GM18508 (cell line): ENCODE results near the gene PTPN4.
A peak's percentile ranks its signal among the peaks of the same experiment; 100 is the strongest.

Experiments used
- ATAC-seq: cut with Tn5 transposase; IDR thresholded peaks from one replicate; pipeline ENCODE4 v1.9.1; 2021; ENCODE audit warnings: moderate number of reproducible peaks; ENCODE audit not compliant: insufficient read depth, unreplicated experiment

The PTPN4 gene

DNA sequence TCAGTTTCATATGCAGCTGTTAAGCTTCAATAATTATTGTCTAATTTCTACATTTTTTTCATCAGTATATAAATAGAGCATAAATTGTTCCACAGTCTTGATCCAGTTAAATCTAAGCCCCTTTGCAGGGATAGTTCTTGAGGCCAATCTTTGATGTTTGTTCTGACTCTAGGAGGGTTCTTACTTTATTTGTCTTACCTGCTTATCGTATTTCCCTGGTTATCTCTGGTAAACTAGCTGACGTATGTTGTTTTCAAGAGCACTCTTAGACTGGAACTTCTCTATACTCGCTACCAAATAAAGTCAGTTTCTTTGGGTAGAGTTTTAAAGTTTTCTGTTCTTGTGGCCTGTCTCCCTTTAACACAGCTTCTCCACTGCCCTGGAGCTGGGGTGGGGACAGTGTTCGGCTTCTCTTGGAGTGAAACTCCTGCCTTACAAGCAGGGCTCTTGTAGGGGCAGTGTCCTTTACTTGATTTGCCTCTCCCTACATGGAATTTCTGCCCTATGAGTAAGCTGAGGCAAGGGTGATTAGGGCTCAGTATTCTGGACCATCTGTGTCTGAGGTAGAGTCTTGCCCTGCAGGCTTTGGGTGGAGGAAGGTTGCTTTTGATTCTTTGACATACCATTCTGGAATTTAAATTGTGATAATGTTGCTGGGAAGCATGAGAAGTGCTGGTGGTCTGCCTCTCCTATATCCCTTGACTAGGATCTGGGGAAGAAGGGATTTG is 90.3 kb downstream of the PTPN4 start:
- no peak for ATAC-seq

DNA sequence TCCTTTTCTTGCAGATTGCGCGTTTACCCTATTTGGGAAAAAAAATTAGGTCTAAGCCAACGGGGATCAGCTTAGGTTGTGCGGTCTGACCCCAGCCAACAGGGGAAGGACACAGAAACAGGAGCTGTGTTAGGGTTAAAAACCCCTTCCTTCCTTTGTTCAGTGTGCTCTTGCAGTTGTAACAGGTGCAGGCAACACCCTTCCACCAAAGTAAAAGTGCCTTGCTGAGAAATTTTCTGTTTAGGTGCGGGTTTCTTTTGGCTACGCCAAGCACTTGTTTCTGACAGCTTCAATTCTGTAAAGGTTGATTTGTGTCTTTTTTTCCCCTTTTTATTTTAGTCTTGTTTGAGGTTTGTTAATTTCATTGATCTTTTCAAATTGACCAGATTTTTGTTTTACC is 92.5 kb downstream of the PTPN4 start:
- no peak for ATAC-seq

DNA sequence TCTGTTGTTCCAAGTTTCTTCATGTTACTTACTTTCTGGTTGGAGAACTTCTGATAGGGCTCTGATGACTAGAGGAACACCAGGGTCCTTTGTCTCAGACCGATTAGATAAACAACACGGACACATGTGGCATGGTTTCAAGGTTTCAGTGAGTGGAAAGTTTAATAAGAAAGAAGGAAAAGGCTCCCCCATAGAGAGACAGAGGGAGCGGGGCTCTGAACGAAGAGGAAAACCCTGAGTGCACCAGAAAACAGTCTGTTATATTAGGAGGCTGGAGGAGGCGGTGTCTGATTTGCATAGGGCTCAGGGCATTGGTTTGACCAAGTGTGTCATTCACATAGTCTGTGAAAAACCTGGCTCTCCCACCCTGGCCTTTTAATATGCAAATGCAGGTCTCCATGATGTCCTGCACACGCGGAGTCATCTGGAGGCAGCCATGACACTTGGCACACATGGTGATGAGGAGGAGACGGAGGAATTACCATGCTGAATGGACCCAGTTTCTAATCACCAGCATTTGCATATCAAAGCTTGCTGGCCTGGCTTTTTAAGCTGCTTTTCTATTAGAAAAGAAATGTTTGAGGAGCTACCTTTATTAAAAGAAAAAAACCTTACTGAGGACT is 94.2 kb downstream of the PTPN4 start:
- ATAC-seq, result no peak

DNA sequence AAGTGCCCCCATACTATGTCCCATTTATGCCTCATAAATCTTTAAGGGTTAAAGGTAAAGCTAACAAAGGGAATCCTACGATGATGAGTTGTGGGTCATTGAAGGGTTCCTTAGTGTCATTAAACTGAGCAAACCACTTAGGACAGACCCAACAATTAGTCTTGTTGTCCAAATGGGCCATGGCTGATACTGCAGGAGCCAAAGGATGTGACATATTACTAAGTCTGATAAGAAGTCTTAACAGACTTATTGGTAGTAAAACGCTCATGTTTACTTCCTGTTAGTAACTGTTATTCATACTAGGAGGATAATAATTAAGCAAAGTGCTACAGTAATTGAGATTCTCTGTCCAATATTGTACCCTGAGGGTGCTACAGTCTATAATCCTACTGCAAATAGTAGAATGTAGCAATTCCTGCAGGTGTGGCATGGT is 96.8 kb downstream of the PTPN4 start:
- no peak for ATAC-seq

DNA sequence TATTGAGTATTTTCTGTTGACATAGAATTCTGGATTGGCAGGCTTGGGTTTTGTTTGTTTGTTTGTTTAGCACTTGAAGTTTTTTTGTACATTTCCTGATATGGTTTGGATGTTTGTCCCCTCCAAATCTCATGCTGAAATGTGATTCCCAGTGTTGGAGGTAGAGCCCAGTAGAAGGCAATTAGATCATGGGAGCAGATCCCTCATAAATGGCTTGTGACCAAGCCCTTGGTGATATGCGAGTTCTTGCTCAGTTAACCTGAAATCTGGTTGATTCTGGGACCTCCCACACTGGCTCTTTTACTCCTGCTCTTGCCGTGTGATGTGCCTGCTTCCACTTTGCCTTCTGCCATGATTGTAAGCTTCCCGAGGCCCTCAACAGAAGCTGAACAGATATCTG is 98.0 kb downstream of the PTPN4 start:
- no peak for ATAC-seq

DNA sequence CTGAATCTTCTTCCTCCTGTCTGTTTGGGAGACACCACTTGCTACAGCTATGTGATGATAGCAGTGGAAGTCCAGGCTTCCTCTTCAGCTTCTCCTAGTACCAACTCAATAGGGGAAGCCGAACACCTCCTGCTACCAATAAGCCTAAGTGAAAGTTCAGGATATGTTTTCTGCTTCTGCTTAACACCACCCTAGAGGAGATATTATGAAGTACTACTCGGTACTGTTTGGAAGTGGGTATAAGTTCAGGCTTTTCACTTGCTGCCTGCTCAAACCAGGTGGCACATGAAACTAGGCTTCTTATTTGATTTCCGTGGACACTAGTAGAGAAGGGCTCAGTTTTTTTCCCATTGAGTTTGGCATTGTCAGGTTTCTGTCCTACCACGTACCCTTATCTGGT is 99.8 kb downstream of the PTPN4 start:
- no peak for ATAC-seq

DNA sequence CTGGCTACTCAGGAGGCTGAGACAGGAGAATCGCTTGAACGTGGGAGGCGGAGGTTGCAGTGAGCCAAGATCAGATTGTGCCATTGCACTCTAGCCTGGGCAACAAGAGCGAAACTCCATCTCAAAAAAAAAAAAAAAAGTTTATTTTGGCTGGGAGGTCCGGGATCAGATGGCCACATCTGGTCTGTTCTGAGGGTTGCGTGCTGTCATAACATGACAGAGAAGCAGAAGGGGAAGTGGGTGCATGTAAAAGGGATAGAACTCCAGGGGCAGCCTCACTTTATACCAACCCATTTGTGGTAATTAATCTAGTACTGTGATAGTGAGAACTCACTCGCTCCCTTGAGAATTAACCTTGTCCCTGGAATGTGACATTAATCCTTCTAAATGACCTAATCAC is 101.2 kb downstream of the PTPN4 start:
- ATAC-seq, result no peak

DNA sequence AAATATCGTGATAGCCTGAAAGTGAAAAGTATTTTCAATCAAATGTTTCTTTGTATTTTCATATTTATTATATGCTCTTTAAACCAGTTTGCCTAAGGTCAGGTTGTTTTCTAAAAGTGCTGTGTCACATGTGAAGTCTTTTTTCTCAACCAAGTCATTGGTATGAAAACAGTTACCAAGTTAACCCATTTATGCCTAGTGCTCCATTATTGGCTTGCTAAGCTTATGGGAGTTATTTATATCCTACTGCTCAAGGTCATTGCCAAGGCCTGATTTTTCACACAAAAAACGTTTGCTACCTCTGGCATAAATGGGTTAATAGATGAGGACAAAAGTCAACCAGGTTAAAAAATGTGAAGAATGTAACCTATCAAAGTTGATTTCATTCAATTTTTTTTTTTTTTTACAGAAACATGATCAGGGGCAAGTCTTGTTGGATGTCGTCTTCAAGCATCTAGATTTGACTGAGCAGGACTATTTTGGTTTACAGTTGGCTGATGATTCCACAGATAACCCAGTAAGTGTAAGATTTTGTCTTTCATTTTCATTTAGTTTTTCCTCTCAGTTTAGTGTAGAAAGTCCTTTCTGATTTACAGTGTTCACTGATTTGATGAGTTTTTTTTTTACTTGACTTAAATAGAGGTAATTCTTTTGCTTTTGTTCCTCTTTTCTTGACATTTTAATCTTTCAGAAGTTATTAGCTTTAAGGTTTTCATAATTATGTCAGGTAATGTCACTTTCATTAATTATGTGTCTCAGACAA is 102.6 kb downstream of the PTPN4 start:
- ATAC-seq, result peak; percentile 75

DNA sequence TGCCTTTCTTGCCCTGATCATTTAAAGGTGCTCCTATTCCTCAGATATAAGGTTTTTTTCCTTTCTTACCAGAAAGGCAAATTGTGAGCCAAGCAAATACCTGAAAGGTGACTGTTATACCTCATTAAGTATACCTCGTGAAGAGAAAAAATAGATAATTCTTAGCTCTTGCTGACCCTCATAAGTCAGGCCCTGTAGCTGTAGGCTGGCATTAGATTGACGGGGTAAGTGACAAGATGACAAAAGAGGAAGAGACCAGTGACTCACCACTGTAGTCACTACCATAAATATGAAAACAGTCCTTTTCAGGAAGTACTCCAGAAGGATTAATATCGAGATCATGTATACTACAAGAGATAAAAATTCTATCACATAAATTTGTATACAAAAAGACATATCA is 104.6 kb downstream of the PTPN4 start:
- no peak for ATAC-seq

DNA sequence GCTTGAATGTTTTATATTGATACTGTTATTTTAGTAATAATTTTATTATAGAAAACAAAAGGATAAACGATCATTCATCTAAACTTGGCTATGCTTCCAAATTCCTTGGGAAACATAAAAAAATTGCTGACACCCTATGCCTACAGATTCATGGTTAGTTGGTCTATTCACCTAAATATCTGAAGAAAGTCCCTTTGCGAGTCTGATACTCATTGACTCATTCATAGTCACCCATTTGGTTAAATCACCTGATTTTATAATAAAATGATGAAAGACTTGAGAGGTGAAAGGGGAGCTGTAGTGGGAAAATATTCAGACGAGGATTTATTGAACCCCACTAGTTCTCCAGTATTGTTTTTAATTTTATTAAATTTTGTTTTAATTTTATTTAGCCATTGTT is 112.0 kb downstream of the PTPN4 start:
- ATAC-seq, result no peak

DNA sequence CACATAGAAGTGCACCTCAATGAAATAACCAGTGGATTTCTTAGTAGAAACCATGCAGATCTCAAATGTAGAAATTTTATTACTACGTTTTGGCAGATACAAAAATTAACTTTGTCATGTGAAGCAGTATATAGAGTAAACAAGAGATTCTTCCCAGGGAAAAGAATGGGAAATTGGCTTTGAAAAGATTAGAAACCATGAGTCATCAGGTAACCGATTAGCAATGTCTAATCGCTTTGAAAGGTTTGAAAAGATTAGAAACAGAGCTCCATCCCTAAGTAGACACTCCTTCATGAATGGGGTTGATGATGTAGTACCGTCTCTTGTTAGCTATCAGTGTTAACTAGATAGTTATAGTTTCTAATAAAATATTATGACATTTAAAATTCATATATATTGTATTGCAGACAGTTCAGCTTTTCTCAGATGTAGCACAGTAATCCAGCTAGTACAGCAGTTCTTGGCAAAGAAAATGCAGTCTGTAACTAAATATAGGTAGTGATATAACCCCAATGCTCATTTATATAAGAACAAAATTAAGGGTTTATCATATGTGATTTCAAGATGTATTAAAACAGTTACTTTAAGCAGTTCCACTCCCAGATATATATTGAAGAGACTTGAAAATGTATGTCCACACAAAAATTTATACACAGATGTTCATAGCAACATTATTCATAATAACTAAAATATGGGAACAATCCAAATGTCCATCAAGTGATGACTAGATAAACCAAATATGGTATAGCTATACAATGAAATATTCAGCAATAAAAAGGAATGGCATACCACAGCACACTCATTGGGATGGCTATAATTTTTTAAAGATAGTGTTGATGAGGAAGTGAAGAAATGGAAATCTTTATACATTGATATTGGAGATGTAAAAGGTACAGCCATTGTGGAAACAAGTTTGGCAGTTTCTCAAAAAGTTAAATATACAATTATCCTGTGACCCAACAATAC is 113.9 kb downstream of the PTPN4 start:
- ATAC-seq, result no peak

DNA sequence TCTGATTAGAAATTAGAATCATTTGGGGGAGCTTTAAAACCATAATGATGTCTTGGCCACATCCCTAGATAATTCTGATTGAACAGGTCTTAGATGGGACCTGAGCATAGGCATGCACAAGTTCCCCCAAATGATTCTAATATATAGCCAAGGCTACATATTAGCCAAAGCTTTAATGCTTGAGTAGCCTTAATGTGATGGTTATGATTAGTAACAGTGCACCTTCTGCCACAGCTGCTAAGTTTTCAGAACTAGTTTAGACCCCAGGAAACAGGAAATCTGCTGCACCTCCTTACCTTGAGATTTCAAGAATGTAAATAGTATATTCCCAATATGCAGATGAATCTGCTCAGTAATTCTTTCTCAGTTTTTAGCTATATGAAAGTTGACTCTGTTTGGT is 119.8 kb downstream of the PTPN4 start:
- ATAC-seq, result peak; percentile 58

DNA sequence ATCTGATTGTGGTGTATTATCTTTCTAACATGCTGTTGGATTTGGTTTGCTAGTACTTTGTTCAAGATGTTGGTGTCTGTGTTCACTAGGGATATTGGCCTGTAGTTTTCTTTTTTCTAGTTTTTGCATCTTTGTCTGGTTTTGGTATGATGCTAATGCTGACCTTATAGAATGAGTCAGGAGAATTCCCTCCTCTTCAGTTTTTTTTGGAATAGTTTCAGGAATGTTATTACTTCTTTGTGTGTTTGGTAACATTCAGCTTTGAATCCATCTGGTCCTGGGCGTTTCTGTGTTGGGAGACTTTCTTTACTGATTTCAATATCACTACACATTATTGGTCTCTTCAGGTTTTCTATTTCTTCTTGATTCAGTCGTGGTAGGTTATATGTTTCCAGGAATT is 129.0 kb downstream of the PTPN4 start:
- no peak for ATAC-seq

DNA sequence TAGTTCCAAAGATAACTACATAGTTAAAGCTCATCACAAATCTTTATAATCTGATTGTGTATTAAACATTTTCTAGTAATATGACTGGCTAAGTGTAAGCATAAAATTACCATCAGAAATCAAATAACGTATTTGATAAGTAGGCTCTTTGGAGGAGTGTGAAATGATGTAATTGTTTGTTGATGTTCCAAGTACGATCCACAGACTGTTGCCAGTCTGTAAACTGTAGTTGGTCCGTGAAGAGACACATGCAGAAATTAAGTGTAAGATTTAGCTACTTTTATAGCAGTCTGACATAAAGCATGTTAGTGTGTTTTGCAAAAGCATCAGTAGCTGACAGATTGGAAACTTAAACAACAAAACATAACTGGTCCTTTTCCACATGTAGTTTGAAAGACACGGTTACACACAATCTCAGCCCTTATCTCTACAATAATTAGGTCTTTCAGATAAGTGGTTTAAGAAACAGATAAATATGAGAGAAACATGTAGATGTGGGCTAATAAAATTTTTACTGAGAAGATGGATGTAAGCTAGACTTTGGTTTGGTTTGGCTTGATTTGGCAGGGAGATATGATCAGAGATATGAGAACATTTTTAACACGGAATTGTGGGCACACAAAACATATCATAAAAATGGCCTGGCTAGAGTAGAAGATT is 138.1 kb downstream of the PTPN4 start:
- ATAC-seq, result no peak

DNA sequence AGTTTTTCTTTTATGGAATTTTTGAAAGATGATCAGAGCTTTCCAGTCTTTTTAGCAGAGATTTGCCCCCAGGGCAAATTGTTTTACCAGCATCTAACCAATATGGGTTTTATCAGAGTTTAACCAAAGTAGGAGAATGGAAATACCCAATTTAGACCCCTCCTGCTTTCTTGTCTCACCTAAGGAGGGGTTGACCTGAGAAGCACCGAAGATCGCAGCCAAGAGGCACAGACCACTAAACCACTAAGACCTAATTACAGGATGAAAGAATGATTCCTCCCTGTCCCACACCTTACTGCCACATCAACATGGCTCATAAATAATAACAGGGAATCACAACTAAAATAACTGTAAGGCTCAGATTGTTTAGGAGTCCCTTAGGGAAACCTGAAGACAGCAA is 141.3 kb downstream of the PTPN4 start:
- ATAC-seq, result no peak

DNA sequence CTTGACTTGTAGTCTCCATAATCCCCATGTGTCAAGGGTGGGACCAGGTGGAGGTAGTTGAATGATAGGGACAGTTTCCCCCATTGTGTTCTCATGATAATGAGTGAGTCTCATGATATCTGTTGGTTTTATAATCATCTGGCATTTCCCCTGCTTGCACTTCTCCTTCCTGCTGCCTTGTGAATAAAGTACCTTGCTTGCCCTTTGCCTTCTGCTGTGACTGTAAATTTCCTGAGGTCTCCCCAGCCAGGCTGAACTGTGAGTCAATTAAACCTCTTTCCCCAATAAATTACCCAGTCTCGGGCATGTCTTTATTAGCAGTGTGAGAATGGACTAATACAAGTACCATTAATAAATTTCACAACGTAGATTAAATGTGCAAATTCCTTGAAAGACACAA is 150.8 kb downstream of the PTPN4 start:
- ATAC-seq, result no peak

DNA sequence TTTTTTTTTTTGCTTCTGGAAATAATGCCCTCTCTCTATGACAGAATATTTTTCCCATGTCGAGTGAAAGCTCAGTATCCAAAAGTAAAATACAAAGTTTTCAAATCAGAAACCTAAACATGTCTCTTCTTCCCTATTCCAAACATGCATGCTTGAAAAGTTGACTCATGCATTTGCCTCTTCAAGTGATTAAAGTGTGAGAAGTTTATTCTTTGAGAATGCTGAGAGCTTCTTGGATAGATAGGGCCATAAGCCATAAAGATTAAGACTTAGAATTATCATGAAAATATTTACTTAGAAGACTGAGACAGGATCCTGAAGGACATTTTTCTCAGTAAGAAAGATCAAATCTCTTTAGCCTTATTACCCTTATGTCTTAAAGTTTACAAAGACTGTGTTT is 154.5 kb downstream of the PTPN4 start:
- ATAC-seq, result no peak

DNA sequence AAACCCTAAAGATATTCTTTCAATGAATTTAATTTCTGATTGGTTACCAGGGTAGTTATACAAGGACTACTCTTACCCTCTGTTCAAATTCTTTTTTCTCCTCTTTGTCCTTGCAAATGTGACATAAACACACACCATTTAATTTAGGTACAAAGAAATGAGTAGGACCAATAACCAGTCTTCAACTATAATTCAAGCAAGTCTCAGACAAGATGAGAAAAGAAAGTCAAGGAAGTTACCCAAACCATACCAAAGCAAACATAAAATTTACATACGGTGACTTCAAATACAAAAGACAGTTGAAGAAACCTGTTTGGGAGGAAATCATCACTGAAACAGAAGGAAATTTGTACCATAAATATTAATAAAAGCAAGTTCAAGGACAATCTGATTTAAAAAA is 162.1 kb downstream of the PTPN4 start:
- no peak for ATAC-seq

DNA sequence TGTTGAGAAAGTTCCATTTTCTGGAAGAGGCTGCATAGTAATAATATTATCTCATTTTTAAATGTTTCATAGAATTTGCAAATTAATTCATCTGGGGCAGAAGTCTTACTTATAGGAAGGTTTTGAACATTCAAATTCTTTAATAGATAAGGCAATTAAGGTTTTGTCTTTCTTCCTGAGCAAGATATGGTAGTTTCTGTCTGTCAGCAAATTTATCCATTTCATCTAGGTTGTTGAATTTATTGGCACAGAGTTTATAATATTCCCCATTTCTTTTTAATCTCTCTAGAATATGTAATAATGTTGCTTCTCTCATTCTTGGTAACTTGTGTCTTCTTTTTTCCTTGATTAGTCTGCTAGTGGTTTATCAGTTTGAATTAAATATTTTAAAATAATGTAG is 163.0 kb downstream of the PTPN4 start:
- no peak for ATAC-seq

DNA sequence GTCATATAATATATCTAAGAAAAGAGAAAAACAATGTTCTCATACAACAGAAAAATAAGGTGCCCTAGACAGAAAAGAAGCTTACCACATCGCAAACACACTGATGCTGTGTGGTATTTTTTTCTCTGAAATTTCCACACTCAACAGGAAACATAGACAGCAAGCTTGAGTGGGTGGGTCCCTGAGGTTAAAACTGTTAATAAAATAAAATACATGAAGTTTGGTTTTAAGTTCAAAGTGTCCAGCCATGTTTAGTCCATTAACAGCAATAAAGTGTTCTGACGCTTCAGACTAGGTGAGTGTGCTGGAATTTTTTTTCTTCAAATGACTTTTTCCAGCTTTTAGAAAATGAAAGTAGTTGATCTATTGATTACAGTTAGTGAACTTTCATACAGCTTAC is 169.8 kb downstream of the PTPN4 start:
- ATAC-seq, result no peak
